HEK293 (cell line): ENCODE data around the gene EML4.

Source experiments
- BCL11A ChIP-seq: fragments of 450-650 bp; formaldehyde crosslinking; IDR thresholded peaks from 2 replicates; pipeline ENCODE4 v1.5.1; 2016; ENCODE audit warnings: low read depth, missing biosample characterization, missing genetic modification characterization
- KLF10 ChIP-seq: fragments of 450-650 bp; IDR thresholded peaks from 2 replicates; pipeline ENCODE4 v1.5.1; 2018; ENCODE audit warnings: missing biosample characterization, mild to moderate bottlenecking, missing genetic modification characterization
- ZNF302 ChIP-seq: fragments of 450-650 bp; formaldehyde crosslinking; IDR thresholded peaks from 2 replicates; pipeline ENCODE4 v1.5.1; 2016; ENCODE audit warnings: missing biosample characterization, missing genetic modification characterization, low read depth
- ZNF510 ChIP-seq: fragments of 450-650 bp; formaldehyde crosslinking; IDR thresholded peaks from 2 replicates; pipeline ENCODE4 v1.5.1; 2018; ENCODE audit warnings: mild to moderate bottlenecking, missing genetic modification characterization, missing biosample characterization; ENCODE audit not compliant: insufficient replicate concordance
- TF ChIP-seq, protein P1 (sequence below): fragments of 450-650 bp; formaldehyde crosslinking; IDR thresholded peaks from 2 replicates; pipeline ENCODE4 v1.5.1; 2016; ENCODE audit warnings: missing biosample characterization, missing genetic modification characterization

DNA sequence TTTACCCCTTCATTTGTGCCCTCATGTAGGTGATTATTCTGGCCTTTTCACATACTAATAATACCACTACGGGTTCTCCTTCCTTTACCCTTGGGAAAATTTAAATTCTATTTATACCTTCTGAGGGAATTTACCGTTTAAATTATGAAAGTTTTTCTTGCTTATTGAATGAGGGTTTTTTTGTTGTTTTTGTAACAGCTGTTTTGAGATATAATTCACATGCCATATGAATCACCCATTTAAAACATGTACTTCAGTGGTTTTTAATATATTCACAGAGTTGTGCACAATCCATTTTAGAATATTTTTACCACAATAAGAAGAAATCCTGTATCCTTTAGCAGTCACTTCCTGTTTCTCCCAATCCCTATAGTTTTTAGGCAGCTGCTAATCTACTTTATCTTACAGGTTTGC, 54.7 kb downstream of the EML4 start:
- TF ChIP-seq ZNF302 (tag by site-specific recombination) (no peak), BCL11A (tag by site-specific recombination) (no peak), KLF10 (tag by site-specific recombination) (no peak), ZNF510 (tag by site-specific recombination) (no peak)
- TF ChIP-seq, protein P1, sequence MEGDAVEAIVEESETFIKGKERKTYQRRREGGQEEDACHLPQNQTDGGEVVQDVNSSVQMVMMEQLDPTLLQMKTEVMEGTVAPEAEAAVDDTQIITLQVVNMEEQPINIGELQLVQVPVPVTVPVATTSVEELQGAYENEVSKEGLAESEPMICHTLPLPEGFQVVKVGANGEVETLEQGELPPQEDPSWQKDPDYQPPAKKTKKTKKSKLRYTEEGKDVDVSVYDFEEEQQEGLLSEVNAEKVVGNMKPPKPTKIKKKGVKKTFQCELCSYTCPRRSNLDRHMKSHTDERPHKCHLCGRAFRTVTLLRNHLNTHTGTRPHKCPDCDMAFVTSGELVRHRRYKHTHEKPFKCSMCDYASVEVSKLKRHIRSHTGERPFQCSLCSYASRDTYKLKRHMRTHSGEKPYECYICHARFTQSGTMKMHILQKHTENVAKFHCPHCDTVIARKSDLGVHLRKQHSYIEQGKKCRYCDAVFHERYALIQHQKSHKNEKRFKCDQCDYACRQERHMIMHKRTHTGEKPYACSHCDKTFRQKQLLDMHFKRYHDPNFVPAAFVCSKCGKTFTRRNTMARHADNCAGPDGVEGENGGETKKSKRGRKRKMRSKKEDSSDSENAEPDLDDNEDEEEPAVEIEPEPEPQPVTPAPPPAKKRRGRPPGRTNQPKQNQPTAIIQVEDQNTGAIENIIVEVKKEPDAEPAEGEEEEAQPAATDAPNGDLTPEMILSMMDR (tag by site-specific recombination), result no peak
